DMS153 treated with DMSO at 0.1 percent for 48 hours (cell line): ENCODE results near the gene TRIM15.
"Not testable (repeated sequence)": the region's sequence is repeated elsewhere in the genome, so short reads cannot be mapped to it uniquely, and the experiment has no call there.

Experiments used
- DNase-seq: peaks from one replicate; lab custom pipeline; 2025; ENCODE audit not compliant: unreplicated experiment; lab: John Stamatoyannopoulos, UW

Gene TRIM15

GRCh38 chr6:30198166-30199084 lies 35.1 kb downstream of the TRIM15 start:
- DNase-seq: no peak

DNA sequence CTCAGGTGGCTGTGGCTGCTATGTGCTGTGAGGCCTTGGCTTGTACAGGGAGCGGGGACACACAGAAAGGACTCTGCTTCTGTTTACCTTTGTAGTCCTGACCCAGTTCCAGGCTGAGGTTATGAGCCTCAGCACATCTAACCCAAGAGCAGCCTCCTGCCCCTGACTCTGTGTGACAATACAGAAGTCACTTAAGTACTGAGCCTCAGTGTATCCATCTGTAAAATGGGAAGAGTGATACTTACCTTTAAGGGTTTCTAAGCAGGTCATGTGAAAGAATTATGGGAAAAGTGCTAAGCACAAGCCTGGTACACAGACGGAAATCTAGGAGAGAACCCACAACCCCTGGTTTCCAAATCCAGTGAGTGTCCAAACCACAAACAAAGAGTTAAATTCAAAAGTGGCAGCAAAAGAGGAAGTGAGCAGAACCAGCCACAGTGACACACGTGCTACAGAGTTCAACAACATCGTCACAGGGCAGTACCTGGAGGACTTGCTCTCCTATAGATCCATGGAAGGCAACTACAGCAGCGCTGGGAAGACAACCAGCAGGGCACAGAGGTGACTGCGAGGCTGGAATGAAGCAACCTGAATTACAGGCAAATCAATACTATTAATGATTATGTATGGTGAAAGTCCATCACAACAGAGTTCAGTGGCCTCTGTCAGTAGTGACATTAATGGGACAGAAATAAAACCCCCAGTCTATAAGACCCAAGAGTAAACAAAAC lies 37.4 kb downstream of the TRIM15 start:
- no peak for DNase-seq

DNA sequence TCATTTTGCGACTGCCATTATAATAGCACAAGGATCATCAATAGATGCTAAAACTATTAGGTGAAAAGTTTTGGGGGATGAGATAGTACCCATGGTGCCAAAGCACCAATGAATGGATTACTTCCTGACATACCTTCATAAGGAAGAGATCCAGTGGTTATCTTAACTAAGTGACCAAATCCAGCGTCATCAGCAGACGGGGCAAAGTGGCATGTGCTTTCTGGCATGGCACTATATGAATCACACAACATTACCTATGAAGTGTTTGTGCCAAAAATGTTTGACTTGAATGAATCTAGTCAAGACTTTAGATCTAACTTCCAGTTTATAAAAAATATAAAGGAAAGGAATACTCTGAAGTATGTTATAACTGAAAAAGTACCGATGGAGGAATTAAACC lies 39.0 kb downstream of the TRIM15 start:
- DNase-seq: no peak

DNA sequence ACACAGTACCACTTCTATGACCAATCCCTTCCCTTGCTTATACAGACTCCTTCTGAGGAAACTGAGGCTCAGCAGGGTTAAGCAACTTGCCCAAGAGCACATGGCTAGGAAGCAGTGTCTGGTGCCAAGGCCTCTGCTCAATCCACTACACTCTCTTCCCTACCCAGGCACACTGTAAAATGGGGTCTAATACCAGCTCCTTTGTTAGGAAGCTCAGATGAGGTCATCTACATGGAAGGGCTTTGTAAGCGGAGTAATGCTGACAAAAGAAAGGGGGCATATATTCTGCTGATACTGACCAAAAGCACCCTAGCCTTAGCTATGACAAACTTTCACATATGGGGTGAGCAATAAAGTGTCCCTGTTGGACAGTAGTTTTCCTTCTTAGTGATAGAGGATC lies 40.8 kb downstream of the TRIM15 start:
- no peak for DNase-seq

DNA sequence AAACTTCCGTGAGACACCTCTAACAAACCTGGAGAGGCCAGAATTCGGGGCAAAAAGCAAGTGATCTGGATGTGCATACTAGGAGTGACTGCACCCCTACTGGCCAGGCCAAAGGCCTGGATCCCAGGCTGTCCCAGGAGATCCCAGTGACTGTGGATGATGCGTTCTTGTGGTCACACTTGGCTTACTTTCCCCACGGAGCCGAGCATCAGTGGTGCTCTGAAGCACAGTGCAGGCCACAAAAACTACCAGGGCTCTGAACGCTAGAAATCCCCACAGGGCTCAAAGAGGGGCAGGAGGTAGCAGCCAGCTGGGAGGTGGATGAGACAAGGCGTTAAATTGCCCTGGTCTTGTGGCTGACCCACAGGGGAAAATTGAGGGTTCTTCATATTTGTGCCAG lies 42.8 kb downstream of the TRIM15 start:
- no peak for DNase-seq

- DNase-seq: no peak
These were observed 43.7 kb downstream of the TRIM15 start for GRCh38 chr6:30206799-30207618.

DNA sequence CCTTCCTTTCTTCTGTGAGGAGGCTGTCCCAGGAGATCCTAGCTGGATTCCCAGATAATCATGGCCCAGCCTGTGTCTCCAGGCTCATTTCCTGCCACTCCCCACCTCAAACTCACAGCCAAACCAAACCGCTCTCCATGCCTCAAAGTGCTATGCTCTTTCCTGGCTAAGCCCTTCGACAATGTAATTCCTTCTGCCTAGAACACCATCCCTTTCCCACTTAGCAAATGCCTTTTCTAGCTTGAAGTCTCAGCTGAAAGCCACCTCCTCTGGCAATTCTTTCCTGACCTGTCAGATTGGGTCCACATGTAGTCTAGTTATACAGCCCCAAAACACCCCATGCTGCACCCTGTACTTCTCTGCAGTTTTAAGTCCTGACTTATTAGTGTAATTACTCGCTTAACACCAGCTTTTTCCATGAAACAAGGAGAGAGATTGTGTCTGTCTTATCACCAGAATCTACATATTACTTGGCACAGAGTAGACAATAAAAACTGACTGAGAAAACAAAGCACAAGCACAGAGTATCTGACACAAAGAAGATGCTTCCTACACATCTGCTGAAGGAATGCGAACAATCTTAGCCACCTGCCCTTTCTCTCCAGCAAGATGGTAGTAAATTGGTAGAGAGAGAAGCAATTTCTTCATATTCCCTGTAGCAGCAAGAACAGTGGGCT lies 44.4 kb downstream of the TRIM15 start:
- no peak for DNase-seq

- DNase-seq: no peak
These were observed 48.0 kb downstream of the TRIM15 start for GRCh38 chr6:30211306-30211705.

- no peak for DNase-seq
These were observed 48.6 kb downstream of the TRIM15 start for GRCh38 chr6:30211899-30212298.

- DNase-seq: peak; percentile 83
These were observed 49.7 kb downstream of the TRIM15 start, which contains the start of gene TRIM26 for GRCh38 chr6:30212865-30213666. Gene TRIM26, minus strand, starts transcription at chr6:30213406. Its CDS starts 14,303 bp downstream, at chr6:30199103.

DNA sequence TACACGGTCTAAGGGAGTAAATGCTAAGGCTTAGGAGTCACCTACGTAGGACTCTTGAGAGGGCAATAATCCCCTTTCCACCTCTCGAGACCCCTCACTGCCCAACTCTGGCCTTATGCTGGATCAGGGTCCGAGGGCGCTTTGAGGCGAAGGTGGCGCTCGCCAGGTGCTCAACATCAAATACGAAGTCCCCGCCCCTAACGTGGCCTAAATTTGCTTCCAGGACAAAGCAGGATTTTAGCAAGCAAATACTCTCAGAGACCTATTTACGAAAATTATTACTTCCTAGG lies 50.3 kb downstream of the TRIM15 start:
- DNase-seq: peak; percentile 63

GRCh38 chr6:30213957-30214656 lies 50.8 kb downstream of the TRIM15 start:
- peak; percentile 55 for DNase-seq

- DNase-seq: no peak
These were observed 51.3 kb downstream of the TRIM15 start for GRCh38 chr6:30214657-30214982.

GRCh38 chr6:30216096-30216495 lies 52.8 kb downstream of the TRIM15 start:
- DNase-seq: no peak

- DNase-seq: peak; percentile 67
These were observed 55.9 kb downstream of the TRIM15 start for GRCh38 chr6:30219244-30219643.

GRCh38 chr6:30221395-30221794 lies 58.0 kb downstream of the TRIM15 start:
- DNase-seq: not testable (repeated sequence)

DNA sequence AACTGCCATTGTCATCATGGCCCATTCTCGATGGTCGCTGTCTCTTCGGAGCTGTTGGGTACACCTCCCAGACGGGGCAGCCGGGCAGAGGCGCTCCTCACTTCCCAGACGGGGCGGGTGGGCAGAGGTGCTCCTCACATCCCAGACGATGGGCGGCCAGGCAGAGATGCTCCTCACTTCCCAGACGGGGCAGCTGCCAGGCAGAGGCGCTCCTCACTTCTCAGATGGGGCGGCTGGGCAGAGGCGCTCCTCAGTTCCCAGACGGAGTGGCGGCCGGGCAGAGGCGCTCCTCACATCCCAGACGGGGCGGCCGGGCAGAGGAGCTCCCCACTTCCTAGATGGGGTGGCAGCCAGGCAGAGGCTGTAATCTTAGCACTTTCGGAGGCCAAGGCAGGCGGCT lies 58.6 kb downstream of the TRIM15 start:
- not testable (repeated sequence) for DNase-seq
